ENCODE data around the gene GLT1D1.

The GLT1D1 gene

GRCh38 chr12:128969480-128970055 is 116.3 kb downstream of the GLT1D1 start:
- DNase-seq, result no peak

- DNase-seq, result no peak
Observed at GRCh38 chr12:128970110-128970509, 116.8 kb downstream of the GLT1D1 start.

GRCh38 chr12:128970941-128971340 is 117.7 kb downstream of the GLT1D1 start:
- no peak for DNase-seq

- DNase-seq, result no peak
Observed at GRCh38 chr12:128971802-128972201, 118.5 kb downstream of the GLT1D1 start.

- no peak for DNase-seq
Observed at GRCh38 chr12:128973883-128974681, 120.8 kb downstream of the GLT1D1 start.

- no peak for DNase-seq
Observed at GRCh38 chr12:128974881-128975280, 121.6 kb downstream of the GLT1D1 start.

GRCh38 chr12:128976120-128976738 is 123.0 kb downstream of the GLT1D1 start:
- no peak for DNase-seq

- no peak for DNase-seq
Observed at GRCh38 chr12:128977441-128977840, 124.2 kb downstream of the GLT1D1 start.

- no peak for DNase-seq
Observed at GRCh38 chr12:128978067-128978466, 124.8 kb downstream of the GLT1D1 start.

GRCh38 chr12:128980623-128981022 is 127.3 kb downstream of the GLT1D1 start:
- no peak for DNase-seq

- no peak for DNase-seq
Observed at GRCh38 chr12:128981971-128982533, 128.8 kb downstream of the GLT1D1 start.

GRCh38 chr12:128982933-128983332 is 129.7 kb downstream of the GLT1D1 start:
- DNase-seq, result no peak

GRCh38 chr12:128983371-128983770 is 130.1 kb downstream of the GLT1D1 start:
- no peak for DNase-seq

GRCh38 chr12:128986957-128987356 is 133.7 kb downstream of the GLT1D1 start:
- DNase-seq, result no peak

GRCh38 chr12:128989287-128989686 is 136.0 kb downstream of the GLT1D1 start:
- DNase-seq, result no peak

- DNase-seq, result no peak
Observed at GRCh38 chr12:128991716-128992115, 138.4 kb downstream of the GLT1D1 start.

GRCh38 chr12:128992116-128992515 is 138.8 kb downstream of the GLT1D1 start:
- no peak for DNase-seq

- no peak for DNase-seq
Observed at GRCh38 chr12:128992550-128992949, 139.3 kb downstream of the GLT1D1 start.

- no peak for DNase-seq
Observed at GRCh38 chr12:128994856-128995255, 141.6 kb downstream of the GLT1D1 start.

- no peak for DNase-seq
Observed at GRCh38 chr12:128995619-128996018, 142.3 kb downstream of the GLT1D1 start.

GRCh38 chr12:129001826-129002225 is 148.5 kb downstream of the GLT1D1 start:
- DNase-seq, result no peak

GRCh38 chr12:129002427-129002826 is 149.1 kb downstream of the GLT1D1 start:
- DNase-seq, result no peak

- no peak for DNase-seq
Observed at GRCh38 chr12:129005416-129005815, 152.1 kb downstream of the GLT1D1 start.

GRCh38 chr12:129005829-129006228 is 152.6 kb downstream of the GLT1D1 start:
- no peak for DNase-seq

All from activated effector memory CD4-positive, alpha-beta T cell treated with anti-CD3 and anti-CD28 coated beads, Interleukin-2, amount 50 U/mL, for 16 hours (primary cell).